ENCODE data around the gene RNF217. TPM values are rescaled to one million over a fixed set of nuclear protein-coding genes. Genes with fewer than 3 reads are reported as not detected.

The RNF217 gene
- total and polyA plus RNA-seq, 3 experiments from 2014 or later = 0.13 TPM; not detected in 2

DNA sequence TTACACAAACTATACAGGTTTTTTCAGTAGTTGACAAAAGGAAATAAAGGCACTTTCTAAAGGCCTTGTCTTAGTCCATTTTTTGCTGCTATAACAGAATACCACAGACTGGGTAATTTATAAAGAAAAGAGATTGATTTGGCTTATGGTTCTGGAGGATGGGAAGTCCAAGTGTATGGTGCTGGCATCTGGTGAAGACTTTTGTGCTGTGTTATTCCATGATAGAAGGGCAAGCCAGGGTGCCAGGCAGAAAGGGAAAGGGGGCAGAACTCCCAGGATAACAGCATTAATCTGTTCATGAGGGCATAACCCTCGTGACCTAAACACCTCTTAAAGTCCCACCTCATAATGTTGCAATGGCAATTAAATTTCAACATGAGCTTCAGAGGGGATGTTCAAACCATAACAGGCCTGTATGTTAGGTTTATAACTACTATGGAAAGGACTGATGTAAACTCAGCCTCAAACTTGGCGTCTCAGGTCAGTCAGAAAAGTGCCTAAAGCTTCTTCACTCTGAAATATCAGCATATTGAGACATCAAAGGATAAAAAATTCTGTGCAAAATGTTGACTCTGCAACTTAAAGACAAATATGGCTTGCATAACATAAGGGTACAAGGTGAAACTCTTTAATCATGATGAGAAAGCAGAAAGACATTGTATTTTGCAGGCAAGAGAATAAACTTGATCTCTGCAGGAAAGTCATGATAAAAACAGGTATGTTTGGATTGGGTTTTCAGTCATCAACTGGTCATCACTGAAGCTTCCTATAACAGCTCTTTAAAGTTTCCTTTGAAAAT, 42.8 kb downstream of the RNF217 start:
- POLR2A ChIA-PET = no interaction called here
- H3K27me3 Mint-ChIP-seq = no peaks in the 10 kb centered on the region

DNA sequence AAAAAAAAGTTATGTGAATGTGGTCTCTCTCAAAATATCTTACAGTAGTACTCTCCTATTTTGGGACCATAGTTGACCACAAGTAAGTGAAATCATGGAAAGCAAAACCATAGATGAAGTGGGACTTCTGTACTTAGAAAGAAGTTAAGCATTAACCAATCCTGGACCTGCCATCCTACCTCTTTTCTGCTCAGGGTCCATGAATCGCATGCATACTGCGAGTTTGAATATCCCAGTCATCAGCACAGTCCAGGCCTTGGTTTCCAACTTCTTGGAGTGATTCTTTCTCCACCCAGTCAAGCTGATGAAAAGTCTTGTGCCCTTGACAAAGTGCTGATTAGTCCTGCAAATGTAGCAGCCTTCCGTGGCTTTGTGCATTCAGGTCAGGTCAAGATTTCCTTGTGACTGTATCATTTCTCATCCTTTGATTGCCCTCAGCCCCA, 46.0 kb downstream of the RNF217 start:
- Histone ChIP-seq H3K27me3 (ENCODE audit: insufficient read depth, low read length, poor library complexity, severe bottlenecking) (no peaks in the 10 kb centered on the region), H3K4me1 (ENCODE audit: insufficient read depth, low read length) (no peaks in the 10 kb centered on the region), H3K36me3 (ENCODE audit: insufficient read depth, low read length) (no peaks in the 10 kb centered on the region), H3K9me3 (ENCODE audit: low read length) (no peaks in the 10 kb centered on the region), H3K4me3 (ENCODE audit: low read length) (no peak overlapping the region), H3K27ac (ENCODE audit: low read depth, low read length) (no peak overlapping the region)
- no peak overlapping the region for H3K4me3 Mint-ChIP-seq
- POLR2A ChIA-PET = no interaction called here
- H3K27me3 Mint-ChIP-seq = peaks cover 0 to 2% of the 10 kb centered on the region in 2 donors
- no peaks in the 10 kb centered on the region for H3K4me1 Mint-ChIP-seq
- no peaks in the 10 kb centered on the region for H3K36me3 Mint-ChIP-seq
- H3K9me3 Mint-ChIP-seq = peaks cover 0 to 4% (median 0%) of the 10 kb centered on the region in 5 donors
- no peak for DNase-seq
- H3K27ac Mint-ChIP-seq = no peak overlapping the region
- CTCF ChIA-PET = no interaction called here

More for the DNA sequence above, 42.8 kb downstream of the RNF217 start:
- Histone ChIP-seq H3K4me1 (ENCODE audit: insufficient read depth, low read length) (no peaks in the 10 kb centered on the region), H3K9me3 (ENCODE audit: low read length) (no peaks in the 10 kb centered on the region), H3K27ac (ENCODE audit: low read depth, low read length) (no peak overlapping the region), H3K36me3 (ENCODE audit: insufficient read depth, low read length) (no peaks in the 10 kb centered on the region), H3K27me3 (ENCODE audit: insufficient read depth, low read length, poor library complexity, severe bottlenecking) (no peaks in the 10 kb centered on the region), H3K4me3 (ENCODE audit: low read length) (no peak overlapping the region)
- H3K9me3 Mint-ChIP-seq = peaks cover 0 to 4% (median 0%) of the 10 kb centered on the region in 5 donors
- no peaks in the 10 kb centered on the region for H3K4me1 Mint-ChIP-seq
- DNase-seq = no peak
- H3K4me3 Mint-ChIP-seq = no peak overlapping the region
- no peaks in the 10 kb centered on the region for H3K36me3 Mint-ChIP-seq
- CTCF ChIA-PET = no interaction called here
- H3K27ac Mint-ChIP-seq = no peak overlapping the region

DNA sequence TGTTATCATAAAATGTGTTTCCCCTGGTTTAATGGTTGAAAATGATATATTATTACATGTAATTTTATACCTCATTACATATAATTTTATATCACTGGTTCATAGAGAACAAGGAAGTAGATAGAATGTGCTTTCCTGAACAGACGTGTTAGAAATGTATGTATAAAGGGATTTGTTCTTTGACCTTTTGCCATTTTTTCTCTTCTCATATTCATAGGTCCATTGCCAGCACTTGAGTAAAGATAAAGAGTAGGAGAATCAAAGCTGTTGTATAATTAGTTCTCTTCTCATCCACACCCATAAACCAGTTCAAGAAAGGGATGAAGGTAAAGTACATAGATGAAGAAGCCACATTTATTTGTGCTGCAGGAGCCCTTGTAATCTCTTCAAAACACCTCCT, 46.7 kb downstream of the RNF217 start:
- Mint-ChIP-seq H3K27ac (no peak overlapping the region), H3K36me3 (no peaks in the 10 kb centered on the region), H3K4me1 (no peaks in the 10 kb centered on the region), H3K9me3 (peaks cover 0 to 4% (median 0%) of the 10 kb centered on the region in 5 donors), H3K4me3 (no peak overlapping the region), H3K27me3 (peaks cover 0 to 2% of the 10 kb centered on the region in 2 donors)
- Histone ChIP-seq H3K4me3 (ENCODE audit: low read length) (no peak overlapping the region), H3K9me3 (ENCODE audit: low read length) (no peaks in the 10 kb centered on the region), H3K4me1 (ENCODE audit: insufficient read depth, low read length) (no peaks in the 10 kb centered on the region), H3K36me3 (ENCODE audit: insufficient read depth, low read length) (no peaks in the 10 kb centered on the region), H3K27ac (ENCODE audit: low read depth, low read length) (no peak overlapping the region), H3K27me3 (ENCODE audit: insufficient read depth, low read length, poor library complexity, severe bottlenecking) (no peaks in the 10 kb centered on the region)
- no peak for DNase-seq
- POLR2A ChIA-PET = no interaction called here
- CTCF ChIA-PET = no interaction called here

DNA sequence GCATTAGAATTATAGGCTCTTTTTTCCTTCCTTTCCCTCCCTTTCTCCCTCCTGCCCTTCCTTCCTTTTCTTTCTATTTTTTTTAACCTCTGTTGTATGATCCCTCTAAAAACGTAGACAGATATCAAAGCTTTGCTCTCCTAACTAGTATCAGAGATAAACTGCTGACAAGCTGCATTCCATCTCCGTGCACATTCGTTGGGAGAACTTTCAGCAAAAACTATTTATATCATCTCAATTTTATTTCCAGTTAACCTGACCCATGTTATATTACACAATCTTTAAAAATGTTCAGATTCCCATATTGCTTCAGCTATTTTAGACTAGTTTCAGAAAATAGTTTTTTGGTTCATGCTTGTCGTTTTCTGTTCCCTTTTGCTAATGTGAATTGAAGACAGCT, 47.3 kb downstream of the RNF217 start:
- peaks cover 0 to 2% of the 10 kb centered on the region in 2 donors for H3K27me3 Mint-ChIP-seq
- no peaks in the 10 kb centered on the region for H3K36me3 Mint-ChIP-seq
- Histone ChIP-seq H3K4me1 (ENCODE audit: insufficient read depth, low read length) (no peaks in the 10 kb centered on the region), H3K27ac (ENCODE audit: low read depth, low read length) (no peak overlapping the region), H3K27me3 (ENCODE audit: insufficient read depth, low read length, poor library complexity, severe bottlenecking) (no peaks in the 10 kb centered on the region), H3K36me3 (ENCODE audit: insufficient read depth, low read length) (no peaks in the 10 kb centered on the region), H3K4me3 (ENCODE audit: low read length) (no peak overlapping the region), H3K9me3 (ENCODE audit: low read length) (no peaks in the 10 kb centered on the region)
- POLR2A ChIA-PET = no interaction called here
- CTCF ChIA-PET = no interaction called here
- DNase-seq = no peak
- peaks cover 0 to 4% (median 0%) of the 10 kb centered on the region in 5 donors for H3K9me3 Mint-ChIP-seq
- H3K27ac Mint-ChIP-seq = no peak overlapping the region
- no peak overlapping the region for H3K4me3 Mint-ChIP-seq
- H3K4me1 Mint-ChIP-seq = no peaks in the 10 kb centered on the region

DNA sequence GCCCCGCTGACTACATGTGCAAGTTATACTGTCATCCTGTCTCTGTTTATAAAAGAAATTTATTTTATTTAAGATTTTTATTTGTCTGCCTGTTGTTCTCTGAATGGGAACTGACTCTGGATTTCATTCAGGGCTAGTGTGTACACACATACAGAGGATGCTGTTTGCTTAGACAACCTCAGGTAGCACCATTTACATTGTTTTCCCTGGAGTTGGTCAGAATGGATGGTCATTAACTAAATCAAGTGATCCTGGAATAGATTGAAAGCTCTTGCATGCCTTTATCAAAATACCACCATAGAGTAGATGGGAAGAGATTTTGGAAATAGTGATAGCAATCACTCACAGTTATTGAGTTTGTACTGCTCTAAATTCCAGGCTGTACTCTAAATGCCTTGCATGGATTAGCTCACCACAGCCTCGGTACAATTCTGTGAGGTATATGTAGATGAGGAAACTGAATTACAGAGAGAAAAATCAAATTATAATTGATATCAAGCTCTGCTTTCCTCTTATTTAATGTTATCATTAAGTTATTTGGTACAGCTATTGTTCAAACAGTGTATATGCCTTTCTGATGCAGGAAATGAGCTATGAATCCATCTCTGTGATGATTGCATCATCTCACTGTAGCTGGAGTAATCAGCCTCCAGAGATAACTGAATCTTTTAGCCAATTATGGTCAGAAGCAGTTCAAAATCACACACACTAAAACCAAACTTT, 51.9 kb downstream of the RNF217 start:
- H3K27me3 ChIP-seq (ENCODE audit: insufficient read depth, low read length, poor library complexity, severe bottlenecking) = no peaks in the 10 kb centered on the region
- DNase-seq = no peak
- H3K27me3 Mint-ChIP-seq = peaks cover 0 to 2% of the 10 kb centered on the region in 2 donors
- H3K9me3 ChIP-seq (ENCODE audit: low read length) = no peaks in the 10 kb centered on the region
- no peaks in the 10 kb centered on the region for H3K36me3 Mint-ChIP-seq
- ChIA-PET CTCF (no interaction called here), POLR2A (no interaction called here)
- H3K4me3 ChIP-seq (ENCODE audit: low read length) = no peak overlapping the region
- H3K9me3 Mint-ChIP-seq = no peaks in the 10 kb centered on the region
- no peak overlapping the region for H3K27ac Mint-ChIP-seq
- no peaks in the 10 kb centered on the region for H3K36me3 ChIP-seq (ENCODE audit: insufficient read depth, low read length)
- no peaks in the 10 kb centered on the region for H3K4me1 ChIP-seq (ENCODE audit: insufficient read depth, low read length)
- no peak overlapping the region for H3K27ac ChIP-seq (ENCODE audit: low read depth, low read length)
- H3K4me1 Mint-ChIP-seq = no peaks in the 10 kb centered on the region
- H3K4me3 Mint-ChIP-seq = no peak overlapping the region

DNA sequence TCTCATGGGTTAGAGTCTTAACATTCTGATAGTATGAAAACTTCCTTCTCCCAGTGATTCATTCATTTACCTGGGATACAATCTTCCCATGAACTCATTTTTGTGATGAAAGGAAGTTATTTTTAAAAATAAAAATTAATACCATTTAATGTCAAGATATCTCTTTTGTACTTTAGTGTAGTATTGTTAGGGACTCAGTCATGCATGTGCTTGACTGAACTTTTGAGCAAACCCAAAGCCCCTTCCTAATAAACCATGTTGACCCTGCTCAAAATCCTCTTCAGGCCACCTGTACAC, 52.4 kb downstream of the RNF217 start:
- Histone ChIP-seq H3K9me3 (ENCODE audit: low read length) (no peaks in the 10 kb centered on the region), H3K4me3 (ENCODE audit: low read length) (no peak overlapping the region), H3K4me1 (ENCODE audit: insufficient read depth, low read length) (no peaks in the 10 kb centered on the region), H3K27me3 (ENCODE audit: insufficient read depth, low read length, poor library complexity, severe bottlenecking) (no peaks in the 10 kb centered on the region), H3K36me3 (ENCODE audit: insufficient read depth, low read length) (no peaks in the 10 kb centered on the region), H3K27ac (ENCODE audit: low read depth, low read length) (no peak overlapping the region)
- no peaks in the 10 kb centered on the region for H3K9me3 Mint-ChIP-seq
- no peaks in the 10 kb centered on the region for H3K36me3 Mint-ChIP-seq
- no peak overlapping the region for H3K27ac Mint-ChIP-seq
- CTCF ChIA-PET = no interaction called here
- H3K4me3 Mint-ChIP-seq = no peak overlapping the region
- peaks cover 0 to 2% of the 10 kb centered on the region in 2 donors for H3K27me3 Mint-ChIP-seq
- H3K4me1 Mint-ChIP-seq = no peaks in the 10 kb centered on the region
- DNase-seq = no peak
- POLR2A ChIA-PET = no interaction called here

DNA sequence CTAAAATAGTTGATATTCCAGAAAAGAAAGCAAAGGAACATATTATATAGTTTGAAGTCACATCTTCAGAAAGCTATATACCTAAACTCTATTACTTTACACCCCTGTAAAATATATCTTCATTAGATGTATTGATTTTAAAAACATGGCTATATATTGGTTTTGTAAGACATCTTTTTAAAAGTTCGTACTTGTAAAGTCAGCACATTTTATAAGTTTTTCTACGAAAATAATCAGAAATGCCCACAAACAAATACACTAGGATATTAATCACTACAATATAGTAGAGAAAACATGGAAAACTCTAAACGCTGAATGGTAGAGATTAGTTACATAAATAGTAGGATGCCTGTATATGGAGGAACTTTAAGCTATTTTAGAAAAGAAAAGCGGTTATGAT, 52.9 kb downstream of the RNF217 start:
- Mint-ChIP-seq H3K36me3 (no peaks in the 10 kb centered on the region), H3K4me3 (no peak overlapping the region), H3K27ac (no peak overlapping the region), H3K4me1 (no peaks in the 10 kb centered on the region), H3K27me3 (peaks cover 0 to 2% of the 10 kb centered on the region in 2 donors), H3K9me3 (no peaks in the 10 kb centered on the region)
- no peak overlapping the region for H3K4me3 ChIP-seq (ENCODE audit: low read length)
- DNase-seq = no peak
- no peak overlapping the region for H3K27ac ChIP-seq (ENCODE audit: low read depth, low read length)
- POLR2A ChIA-PET = no interaction called here
- no peaks in the 10 kb centered on the region for H3K4me1 ChIP-seq (ENCODE audit: insufficient read depth, low read length)
- H3K27me3 ChIP-seq (ENCODE audit: insufficient read depth, low read length, poor library complexity, severe bottlenecking) = no peaks in the 10 kb centered on the region
- CTCF ChIA-PET = no interaction called here
- H3K36me3 ChIP-seq (ENCODE audit: insufficient read depth, low read length) = no peaks in the 10 kb centered on the region
- no peaks in the 10 kb centered on the region for H3K9me3 ChIP-seq (ENCODE audit: low read length)

DNA sequence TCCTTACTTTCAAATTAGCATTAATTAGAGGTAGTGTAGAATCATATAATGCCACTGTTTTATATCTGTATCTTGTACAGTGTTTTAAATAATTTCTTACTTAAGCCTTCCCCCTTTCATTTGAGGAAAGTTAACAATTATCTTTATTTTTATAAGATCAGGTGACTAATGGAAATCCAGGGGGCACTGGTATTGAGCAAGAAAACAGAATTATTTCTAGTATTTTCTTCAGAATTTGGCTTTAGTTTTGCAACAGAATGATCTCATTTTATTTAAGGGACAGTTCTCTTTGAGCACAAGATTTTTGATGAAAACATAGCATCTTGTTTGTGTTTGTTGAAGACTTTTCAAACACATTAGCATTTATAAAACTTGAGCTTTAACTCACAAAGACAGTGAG, 55.9 kb downstream of the RNF217 start:
- Histone ChIP-seq H3K27me3 (ENCODE audit: insufficient read depth, low read length, poor library complexity, severe bottlenecking) (no peaks in the 10 kb centered on the region), H3K27ac (ENCODE audit: low read depth, low read length) (no peak overlapping the region), H3K9me3 (ENCODE audit: low read length) (no peaks in the 10 kb centered on the region), H3K4me3 (ENCODE audit: low read length) (no peak overlapping the region), H3K36me3 (ENCODE audit: insufficient read depth, low read length) (no peaks in the 10 kb centered on the region), H3K4me1 (ENCODE audit: insufficient read depth, low read length) (no peaks in the 10 kb centered on the region)
- POLR2A ChIA-PET = no interaction called here
- no peaks in the 10 kb centered on the region for H3K9me3 Mint-ChIP-seq
- H3K27me3 Mint-ChIP-seq = no peaks in the 10 kb centered on the region
- H3K4me1 Mint-ChIP-seq = no peaks in the 10 kb centered on the region
- DNase-seq = no peak
- H3K36me3 Mint-ChIP-seq = no peaks in the 10 kb centered on the region
- CTCF ChIA-PET = no interaction called here
- no peak overlapping the region for H3K27ac Mint-ChIP-seq
- no peak overlapping the region for H3K4me3 Mint-ChIP-seq

All from CD8-positive, alpha-beta memory T cell (primary cell).